Neuronal stem cell (in vitro differentiated cells): ENCODE data around the gene IQCC. TPM values are rescaled to one million over a fixed set of nuclear protein-coding genes. Genes with fewer than 3 reads are reported as not detected.
"Not testable (repeated sequence)": the region's sequence is repeated elsewhere in the genome, so short reads cannot be mapped to it uniquely, and the experiment has no call there.

ENCODE experiments used
- DNase-seq: peaks from one replicate; pipeline ENCODE4 v3.0.0-alpha.2; 2013; ENCODE audit warnings: low spot score
- H2AFZ ChIP-seq: one replicate; pipeline ENCODE4 v1.6.1; 2013; ENCODE audit warnings: mild to moderate bottlenecking, low read length, inconsistent platforms
- H2AK5ac ChIP-seq: 2 replicates; pipeline ENCODE4 v1.6.1; 2013; ENCODE audit warnings: low read depth, mild to moderate bottlenecking, inconsistent platforms, low read length, moderate library complexity, mixed read lengths
- H2BK120ac ChIP-seq: 2 replicates; pipeline ENCODE4 v1.6.1; 2013; ENCODE audit warnings: low read depth, mild to moderate bottlenecking, inconsistent platforms, low read length, moderate library complexity, mixed read lengths
- H2BK12ac ChIP-seq: one replicate; pipeline ENCODE4 v1.6.1; 2013; ENCODE audit warnings: low read length, inconsistent platforms
- H2BK15ac ChIP-seq: 2 replicates; pipeline ENCODE4 v1.6.1; 2013; ENCODE audit warnings: mild to moderate bottlenecking, low read length, inconsistent platforms, mixed read lengths
- H2BK5ac ChIP-seq: one replicate; pipeline ENCODE4 v1.6.1; 2013; ENCODE audit warnings: inconsistent platforms, mild to moderate bottlenecking, low read length, moderate library complexity
- H3K14ac ChIP-seq: one replicate; pipeline ENCODE4 v1.6.1; 2013; ENCODE audit warnings: low read length, inconsistent platforms
- H3K18ac ChIP-seq: 2 replicates; pipeline ENCODE4 v1.6.1; 2013; ENCODE audit warnings: low read length, inconsistent platforms
- H3K23ac ChIP-seq: 2 replicates; pipeline ENCODE4 v1.6.1; 2013; ENCODE audit warnings: low read depth, mild to moderate bottlenecking, mixed read lengths, low read length, inconsistent platforms; ENCODE audit not compliant: poor library complexity
- H3K27ac ChIP-seq: replicated peaks from 3 replicates; pipeline ENCODE4 v1.5.1; 2013; ENCODE audit warnings: low read length, inconsistent platforms
- H3K27me3 ChIP-seq, 3 experiments: 2 replicates each; pipeline ENCODE4 v1.6.1; 2013; ENCODE audit warnings: low read length in 3 of 3, mild to moderate bottlenecking in 2 of 3, inconsistent platforms in 1 of 3, low read depth in 1 of 3, mixed read lengths in 1 of 3, moderate library complexity in 1 of 3; ENCODE audit not compliant: control insufficient read depth in 3 of 3, insufficient read depth in 3 of 3
- H3K36me3 ChIP-seq, 2 donors: replicated peaks in 1 of 2; 2 replicates each; pipeline ENCODE4 v1.6.1; 2013; ENCODE audit warnings: low read length in 2 of 2; ENCODE audit not compliant: control insufficient read depth in 2 of 2, insufficient read depth in 2 of 2
- H3K4ac ChIP-seq: 2 replicates; pipeline ENCODE4 v1.6.1; 2013; ENCODE audit warnings: inconsistent platforms, mild to moderate bottlenecking, low read length, moderate library complexity
- H3K4me1 ChIP-seq, 2 donors: 1 replicate in 1 of 2; 2 replicates in 1 of 2; pipeline ENCODE4 v1.6.1; 2013; ENCODE audit warnings: low read length in 2 of 2, low read depth in 1 of 2; ENCODE audit not compliant: control insufficient read depth in 2 of 2, insufficient read depth in 1 of 2
- H3K4me2 ChIP-seq: one replicate; pipeline ENCODE4 v1.6.1; 2013; ENCODE audit warnings: mild to moderate bottlenecking, low read length, inconsistent platforms; ENCODE audit not compliant: insufficient read depth, poor library complexity, severe bottlenecking
- H3K4me3 ChIP-seq, 2 donors: 2 replicates each; pipeline ENCODE4 v1.5.1; 2013; ENCODE audit warnings: low read length in 2 of 2, mild to moderate bottlenecking in 2 of 2, inconsistent platforms in 1 of 2, moderate library complexity in 1 of 2
- H3K79me1 ChIP-seq: one replicate; pipeline ENCODE4 v1.6.1; 2013; ENCODE audit warnings: low read depth, mild to moderate bottlenecking, inconsistent platforms, low read length, moderate library complexity
- H3K9ac ChIP-seq: one replicate; pipeline ENCODE4 v1.6.1; 2013; ENCODE audit warnings: mild to moderate bottlenecking, low read depth, low read length, inconsistent platforms; ENCODE audit not compliant: poor library complexity
- H3K9me3 ChIP-seq, 2 donors: replicated peaks in 1 of 2; 2 replicates each; pipeline versions ENCODE3 to v1.6.1; 2013; ENCODE audit warnings: low read length in 2 of 2, mild to moderate bottlenecking in 2 of 2, inconsistent platforms in 1 of 2, low read depth in 1 of 2, mixed read lengths in 1 of 2, moderate library complexity in 1 of 2; ENCODE audit not compliant: control insufficient read depth in 2 of 2, insufficient read depth in 1 of 2
- H4K8ac ChIP-seq: one replicate; pipeline ENCODE4 v1.6.1; 2013; ENCODE audit warnings: low read depth, mild to moderate bottlenecking, inconsistent platforms, low read length, moderate library complexity
- H4K91ac ChIP-seq: one replicate; pipeline ENCODE4 v1.6.1; 2013; ENCODE audit warnings: low read length, low read depth, mild to moderate bottlenecking, inconsistent platforms; ENCODE audit not compliant: poor library complexity
- WGBS, 2 donors: extraction: QIAGEN DNeasy Blood & Tissue Kit; methylation state at CpG; one replicate each; pipeline ENCODE4 v1.1.7; 2013; ENCODE audit warnings: missing lambda C conversion rate in 2 of 2, mixed read lengths in 1 of 2; ENCODE audit not compliant: insufficient read length in 2 of 2, insufficient replicate concordance in 1 of 2; ENCODE audit errors: extremely low coverage in 2 of 2; 5-methylcytosine and 5-hydroxymethylcytosine counted together
- polyA plus RNA-seq, 2 experiments: library from polyadenylated mRNA; stranded (reverse); fragments of 200-250 nt; gene quantifications; one replicate each; pipeline ENCODE4 v1.2.3, GENCODE V29; 2013

Gene IQCC
- 4.2 TPM for polyA plus RNA-seq (2013, experiment 1 of 2)
- polyA plus RNA-seq (2013, experiment 2 of 2): 3.8 TPM

DNA sequence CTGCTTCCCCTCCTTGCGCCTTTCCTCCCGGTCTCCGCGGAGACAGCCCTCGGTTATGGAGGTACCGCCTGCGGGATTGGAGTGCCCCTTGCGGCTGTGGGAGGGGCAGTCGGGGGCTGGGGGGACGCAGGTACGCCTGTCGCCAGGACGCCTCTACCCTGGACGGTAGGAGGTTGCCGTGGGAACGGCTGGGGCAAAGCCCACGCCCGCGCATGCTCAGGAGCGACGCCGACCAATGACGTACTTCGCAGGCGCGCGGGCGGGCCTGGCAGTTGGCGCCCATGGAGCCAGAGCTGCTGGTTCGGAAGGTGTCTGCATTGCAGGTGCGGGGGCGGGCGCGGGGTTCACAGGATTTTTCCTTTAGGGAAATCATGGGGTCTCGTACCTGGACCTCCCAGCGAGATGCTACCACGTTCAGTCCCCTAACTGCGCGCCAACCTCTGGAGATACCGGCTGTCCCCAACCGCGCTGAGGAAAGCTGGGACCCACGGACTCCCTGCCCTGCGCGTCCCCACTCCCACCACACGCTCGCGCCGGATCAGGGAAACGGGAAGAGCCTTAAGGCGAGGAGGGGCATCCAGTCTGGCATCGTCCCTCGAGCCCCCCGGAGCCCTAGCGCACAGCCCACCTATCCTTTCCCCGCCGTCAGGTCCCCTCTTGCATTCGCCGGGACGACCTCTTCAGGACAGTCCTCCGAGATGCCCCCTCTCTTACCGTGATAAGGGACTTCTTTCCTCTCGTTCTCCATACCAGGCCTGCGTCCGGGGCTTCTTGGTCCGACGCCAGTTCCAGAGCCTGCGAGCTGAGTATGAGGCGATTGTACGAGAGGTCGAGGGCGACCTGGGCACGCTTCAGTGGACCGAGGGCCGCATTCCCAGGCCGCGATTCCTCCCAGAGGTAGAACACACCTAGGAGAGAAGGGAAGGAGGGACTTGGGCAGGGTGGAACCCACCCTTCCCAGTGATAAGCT is at the start of gene IQCC:
Gene IQCC (plus strand): TSS at position 271 of the 970 bp plus-strand sequence. CDS start 11 bp downstream, at position 282.
- H3K79me1 ChIP-seq: peaks cover 9% of the 10 kb centered on the region
- peak within 1 kb of the TSS; percentile 95 for H2BK12ac ChIP-seq
- no peak within 1 kb of the TSS for H2BK5ac ChIP-seq
- peak within 1 kb of the TSS; percentile 96 for H3K4me2 ChIP-seq
- H3K14ac ChIP-seq: peak within 1 kb of the TSS; percentile 63
- H3K18ac ChIP-seq: peak within 1 kb of the TSS; percentile 94
- H4K91ac ChIP-seq: no peak within 1 kb of the TSS
- H2BK120ac ChIP-seq: no peak within 1 kb of the TSS
- H3K4me3 ChIP-seq: peak within 1 kb of the TSS; percentile 72 to 83
- peak within 1 kb of the TSS; percentile 85 for H2AFZ ChIP-seq
- peak within 1 kb of the TSS; percentile 93 for H3K4ac ChIP-seq
- no peak within 1 kb of the TSS for H3K27ac ChIP-seq
- peak within 1 kb of the TSS; percentile 99 for H2AK5ac ChIP-seq
- peak within 1 kb of the TSS; percentile 90 for H3K23ac ChIP-seq
- peak within 1 kb of the TSS; percentile 99 for H3K9ac ChIP-seq
- peaks cover 8 to 15% of the 10 kb centered on the region in 2 donors for H3K4me1 ChIP-seq
- peak within 1 kb of the TSS; percentile 95 for H4K8ac ChIP-seq
- no peaks in the 10 kb centered on the region for H3K9me3 ChIP-seq
- no CpG with 5 or more reads among the region's 77 CpGs for WGBS, 2 donors
- peak within 1 kb of the TSS; percentile 10 for H2BK15ac ChIP-seq
- peaks cover 0 to 2% (median 0%) of the 10 kb centered on the region in 3 experiments for H3K27me3 ChIP-seq
- peaks cover 6 to 29% of the 10 kb centered on the region in 2 donors for H3K36me3 ChIP-seq
- DNase-seq: peak; percentile 84

GRCh38 chr1:32159189-32159588 is 46.3 kb upstream of the IQCC start:
- peaks cover 35 to 95% of the 10 kb centered on the region in 2 donors for H3K36me3 ChIP-seq
- H2AK5ac ChIP-seq: no peak overlapping the region
- H2BK120ac ChIP-seq: no peak overlapping the region
- no peak overlapping the region for H2BK12ac ChIP-seq
- H2BK15ac ChIP-seq: no peak overlapping the region
- no peak overlapping the region for H4K91ac ChIP-seq
- no peak overlapping the region for H3K9ac ChIP-seq
- no peaks in the 10 kb centered on the region for H3K9me3 ChIP-seq
- WGBS, 2 donors: no CpG with 5 or more reads among the region's 3 CpGs
- no peak overlapping the region for H3K14ac ChIP-seq
- H3K27me3 ChIP-seq: no peaks in the 10 kb centered on the region
- H3K4me2 ChIP-seq: no peak overlapping the region
- H2AFZ ChIP-seq: no peak overlapping the region
- DNase-seq: no peak
- no peak overlapping the region for H3K18ac ChIP-seq
- H3K4ac ChIP-seq: no peak overlapping the region
- no peak overlapping the region for H3K4me3 ChIP-seq
- H3K27ac ChIP-seq: no peak overlapping the region
- no peaks in the 10 kb centered on the region for H3K79me1 ChIP-seq
- no peak overlapping the region for H2BK5ac ChIP-seq
- no peak overlapping the region for H3K23ac ChIP-seq
- H4K8ac ChIP-seq: no peak overlapping the region
- no peaks in the 10 kb centered on the region for H3K4me1 ChIP-seq

DNA sequence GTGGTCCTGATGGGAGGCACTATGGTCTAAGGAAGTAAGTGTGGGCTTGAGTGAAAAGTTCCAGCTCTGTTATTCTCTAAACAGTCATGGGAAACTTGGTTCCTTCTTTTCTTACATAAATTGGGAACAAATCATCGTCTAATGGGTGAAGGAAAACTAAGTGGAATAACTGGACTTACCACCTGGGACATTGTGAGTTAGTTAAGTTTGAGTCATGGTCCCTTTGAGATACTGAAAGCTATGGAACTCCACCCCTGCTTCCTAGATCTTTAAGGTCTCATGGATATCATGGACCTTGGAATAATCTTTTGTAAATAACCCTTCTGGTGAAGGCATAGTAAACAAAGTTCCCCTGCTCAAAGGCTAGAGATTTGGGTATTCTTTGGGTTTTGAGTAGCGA is 42.1 kb upstream of the IQCC start:
- no peak overlapping the region for H2BK5ac ChIP-seq
- H2BK120ac ChIP-seq: no peak overlapping the region
- H3K27ac ChIP-seq: no peak overlapping the region
- no peak overlapping the region for H3K4me2 ChIP-seq
- no peak overlapping the region for H3K4ac ChIP-seq
- H3K9me3 ChIP-seq: no peaks in the 10 kb centered on the region
- no peak overlapping the region for H3K14ac ChIP-seq
- no peak overlapping the region for H2AK5ac ChIP-seq
- DNase-seq: no peak
- no peak overlapping the region for H3K23ac ChIP-seq
- no peak overlapping the region for H4K91ac ChIP-seq
- H3K4me1 ChIP-seq: no peaks in the 10 kb centered on the region
- H3K9ac ChIP-seq: no peak overlapping the region
- H2BK15ac ChIP-seq: no peak overlapping the region
- no peak overlapping the region for H3K18ac ChIP-seq
- H4K8ac ChIP-seq: no peak overlapping the region
- no peaks in the 10 kb centered on the region for H3K79me1 ChIP-seq
- H3K36me3 ChIP-seq: peaks cover 30 to 90% of the 10 kb centered on the region in 2 donors
- WGBS, 2 donors: no CpG with 5 or more reads among the region's 2 CpGs
- H3K4me3 ChIP-seq: no peak overlapping the region
- no peak overlapping the region for H2BK12ac ChIP-seq
- H2AFZ ChIP-seq: no peak overlapping the region
- H3K27me3 ChIP-seq: no peaks in the 10 kb centered on the region

DNA sequence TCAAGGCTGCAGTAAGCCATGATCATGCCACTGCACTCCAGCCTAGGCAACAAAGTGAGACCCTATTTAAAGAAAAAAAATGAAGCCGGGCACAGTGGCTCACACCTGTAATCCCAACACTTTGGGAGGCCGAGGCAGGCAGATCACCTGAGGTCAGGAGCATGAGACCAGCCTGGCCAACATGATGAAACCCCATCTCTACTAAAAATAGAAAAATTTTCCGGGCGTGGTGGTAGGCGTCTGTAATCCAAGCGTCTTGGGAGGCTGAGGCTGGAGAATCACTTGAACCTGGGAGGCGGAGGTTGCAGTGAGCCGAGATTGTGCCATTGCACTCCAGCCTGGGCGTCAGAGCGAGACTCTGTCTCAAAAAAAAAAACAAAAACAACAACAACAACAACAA is 39.8 kb upstream of the IQCC start:
- H3K36me3 ChIP-seq: peaks cover 33 to 88% of the 10 kb centered on the region in 2 donors
- H4K91ac ChIP-seq, H2AFZ ChIP-seq, H3K23ac ChIP-seq, H3K9ac ChIP-seq, H3K9me3 ChIP-seq, H2AK5ac ChIP-seq, H3K4me2 ChIP-seq, H4K8ac ChIP-seq, H3K18ac ChIP-seq, DNase-seq, H2BK120ac ChIP-seq, H2BK15ac ChIP-seq, H3K14ac ChIP-seq, H3K4me3 ChIP-seq, H3K4me1 ChIP-seq, H2BK12ac ChIP-seq, H3K27ac ChIP-seq, H3K27me3 ChIP-seq, H2BK5ac ChIP-seq, H3K4ac ChIP-seq, H3K79me1 ChIP-seq: not testable (repeated sequence)
- WGBS, 2 donors: no CpG with 5 or more reads among the region's 10 CpGs
